IMR-90 (cell line): Measurements from ENCODE around the gene DPH2. TPM values are rescaled to one million over a fixed set of nuclear protein-coding genes. Genes with fewer than 3 reads are reported as not detected.
A peak's percentile ranks its signal among the peaks of the same experiment; 100 is the strongest.

Source experiments
- ATAC-seq: fragments of 200-7000 bp; cut with Tn5 transposase; 2 replicates; pipeline ENCODE4 v1.9.1; 2020; ENCODE audit warnings: low read depth, mild to moderate bottlenecking, moderate library complexity
- BruUV-seq: library from RNA; stranded (reverse); fragments of 400-500 nt; replicated peaks from 2 replicates; lab custom pipeline; 2021; lab: Mats Ljungman, UMichigan
- CTCF ChIA-PET: fragments of 300-600 bp; formaldehyde crosslinking; extraction: SDS; loops from one replicate; lab custom pipeline; 2021; ENCODE audit warnings: antibody characterized with exemption; lab: Yijun Ruan, JAX
- POLR2A ChIA-PET: fragments of 300-600 bp; sonication (Branson Sonifier 250); formaldehyde crosslinking; loops from one replicate; lab custom pipeline; 2022; ENCODE audit warnings: antibody characterized with exemption; ENCODE audit not compliant: unreplicated experiment; lab: Charles Lee
- DNase-seq: peaks from one replicate; pipeline ENCODE4 v3.0.0; 2013
- H2AFZ ChIP-seq: replicated peaks from 2 replicates; pipeline ENCODE3; 2013; ENCODE audit warnings: low read length, mild to moderate bottlenecking; ENCODE audit not compliant: poor library complexity
- H2AK5ac ChIP-seq: 2 replicates; pipeline ENCODE4 v1.6.1; 2013; ENCODE audit warnings: low read depth, low read length, inconsistent platforms
- H2AK9ac ChIP-seq: replicated peaks from 2 replicates; pipeline ENCODE3; 2013; ENCODE audit warnings: mild to moderate bottlenecking, low read depth, low read length, moderate library complexity; ENCODE audit not compliant: poor library complexity
- H2BK120ac ChIP-seq: 2 replicates; pipeline ENCODE4 v1.6.1; 2013; ENCODE audit warnings: low read depth, low read length, inconsistent platforms
- H2BK15ac ChIP-seq: 3 replicates; pipeline ENCODE4 v1.6.1; 2013; ENCODE audit warnings: low read depth, low read length, inconsistent platforms
- H2BK20ac ChIP-seq: 2 replicates; pipeline ENCODE4 v1.6.1; 2013; ENCODE audit warnings: low read depth, mild to moderate bottlenecking, inconsistent platforms, low read length, moderate library complexity
- H2BK5ac ChIP-seq: 2 replicates; pipeline ENCODE4 v1.6.1; 2013; ENCODE audit warnings: mild to moderate bottlenecking, low read depth, low read length, inconsistent platforms; ENCODE audit not compliant: poor library complexity, severe bottlenecking
- H3K14ac ChIP-seq: replicated peaks from 2 replicates; pipeline ENCODE4 v1.6.1; 2013; ENCODE audit warnings: low read depth, low read length, inconsistent platforms
- H3K18ac ChIP-seq: 2 replicates; pipeline ENCODE4 v1.6.1; 2013; ENCODE audit warnings: low read depth, low read length, control low read depth
- H3K23ac ChIP-seq: 2 replicates; pipeline ENCODE4 v1.6.1; 2013; ENCODE audit warnings: low read depth, low read length, inconsistent platforms
- H3K27ac ChIP-seq: 2 replicates; pipeline ENCODE4 v1.5.1; 2013; ENCODE audit warnings: mild to moderate bottlenecking, control low read depth, low read length; ENCODE audit not compliant: insufficient read depth
- H3K27me3 ChIP-seq: 2 replicates; pipeline ENCODE4 v1.6.1; 2013; ENCODE audit warnings: low read length; ENCODE audit not compliant: control insufficient read depth, insufficient read depth
- H3K36me3 ChIP-seq: 2 replicates; pipeline ENCODE4 v1.6.1; 2013; ENCODE audit warnings: low read length, mixed read lengths; ENCODE audit not compliant: control insufficient read depth, insufficient read depth
- H3K4ac ChIP-seq: 2 replicates; pipeline ENCODE4 v1.6.1; 2013; ENCODE audit warnings: low read depth, low read length, inconsistent platforms
- H3K4me1 ChIP-seq: 2 replicates; pipeline ENCODE4 v1.6.1; 2013; ENCODE audit warnings: low read length, mixed read lengths; ENCODE audit not compliant: control insufficient read depth, insufficient read depth
- H3K4me2 ChIP-seq: 2 replicates; pipeline ENCODE4 v1.6.1; 2013; ENCODE audit warnings: low read depth, mild to moderate bottlenecking, control low read depth, low read length, moderate library complexity
- H3K4me3 ChIP-seq: 2 replicates; pipeline ENCODE4 v1.5.1; 2013; ENCODE audit warnings: low read depth, mild to moderate bottlenecking, control low read depth, low read length, moderate library complexity; ENCODE audit not compliant: insufficient read depth
- H3K56ac ChIP-seq: 2 replicates; pipeline ENCODE4 v1.6.1; 2013; ENCODE audit warnings: low read length, inconsistent platforms; ENCODE audit not compliant: insufficient read depth; ENCODE audit errors: extremely low read depth
- H3K79me1 ChIP-seq, 2 experiments: 2 replicates each; pipeline ENCODE4 v1.6.1; 2013; ENCODE audit warnings: low read length in 2 of 2, inconsistent platforms in 1 of 2, low read depth in 1 of 2
- H3K9ac ChIP-seq: 2 replicates; pipeline ENCODE4 v1.6.1; 2013; ENCODE audit warnings: low read depth, low read length, control low read depth
- H3K9me1 ChIP-seq: 2 replicates; pipeline ENCODE4 v1.6.1; 2013; ENCODE audit warnings: low read length, inconsistent platforms; ENCODE audit not compliant: insufficient read depth
- H3K9me3 ChIP-seq: 2 replicates; pipeline ENCODE4 v1.6.1; 2013; ENCODE audit warnings: low read length; ENCODE audit not compliant: control insufficient read depth, insufficient read depth
- H4K20me1 ChIP-seq: 2 replicates; pipeline ENCODE4 v1.6.1; 2013; ENCODE audit warnings: low read length, inconsistent platforms; ENCODE audit not compliant: insufficient read depth
- H4K5ac ChIP-seq: 2 replicates; pipeline ENCODE4 v1.6.1; 2013; ENCODE audit warnings: mild to moderate bottlenecking, low read depth, low read length, control low read depth
- H4K8ac ChIP-seq, 2 experiments: 2 replicates each; pipeline ENCODE4 v1.6.1; 2013; ENCODE audit warnings: low read depth in 2 of 2, low read length in 2 of 2, control low read depth in 1 of 2, inconsistent platforms in 1 of 2
- H4K91ac ChIP-seq: 2 replicates; pipeline ENCODE4 v1.6.1; 2013; ENCODE audit warnings: low read depth, low read length, inconsistent platforms; ENCODE audit not compliant: insufficient read depth
- BHLHE40 ChIP-seq: fragments of 150-350 bp; IDR thresholded peaks from 2 replicates; pipeline ENCODE4 v1.6.1; 2016; ENCODE audit warnings: mild to moderate bottlenecking, low read depth, low read length
- CEBPB ChIP-seq: IDR thresholded peaks from 2 replicates; pipeline ENCODE4 v1.6.1; 2012; ENCODE audit warnings: low read depth, low read length, improper control_type of control experiment
- CTCF ChIP-seq: conservative IDR thresholded peaks from 2 replicates; pipeline ENCODE4 v1.5.1; 2012; ENCODE audit warnings: mild to moderate bottlenecking, low read depth, low read length, improper control_type of control experiment
- SMC3 ChIP-seq: fragments of 150-350 bp; IDR thresholded peaks from 2 replicates; pipeline ENCODE4 v1.6.1; 2016; ENCODE audit warnings: low read depth, mild to moderate bottlenecking, antibody characterized with exemption, low read length, moderate library complexity
- WGBS, 2 experiments: methylation state at CpG; one replicate each; pipeline versions ENCODE4 v1.1.5 to v1.1.7; 2013; ENCODE audit warnings: missing lambda C conversion rate in 2 of 2; ENCODE audit not compliant: insufficient read length in 1 of 2; ENCODE audit errors: extremely low coverage in 2 of 2; 5-methylcytosine and 5-hydroxymethylcytosine counted together
- dilution Hi-C: fragments of 300-500 bp; cut with HindIII; formaldehyde crosslinking; loops from one replicate; pipeline ENCODE4 v1.14.3; 2018; ENCODE audit warnings: low sequenced_read_pairs; ENCODE audit not compliant: unreplicated experiment
- in situ Hi-C: fragments of 300-500 bp; cut with MboI; formaldehyde crosslinking; loops from 3 replicates; pipeline ENCODE4 v1.14.3; 2019; ENCODE audit warnings: low sequenced_read_pairs, inconsistent platforms, mixed read lengths
- intact Hi-C: fragments of 100-400 bp; cut with micrococcal nuclease; formaldehyde crosslinking; loops from 2 replicates; pipeline ENCODE4 v1.10.0; 2022
- polyA plus RNA-seq, 3 experiments: library from polyadenylated mRNA; depleted of rRNA; stranded (reverse); fragments of >200 nt; gene quantifications; 2 replicates each; pipeline ENCODE4 v1.2.3, GENCODE V29; 2012; ENCODE audit warnings: low replicate concordance in 1 of 3
- total RNA-seq: library from RNA; depleted of rRNA; stranded (reverse); fragments of >200 nt; gene quantifications from 2 replicates; pipeline ENCODE4 v1.2.3, GENCODE V29; 2012

DPH2 gene
- total and polyA plus RNA-seq, 2 of the 4 experiments (the other 2 are of a cell fraction) = 21.0 to 32.2 TPM

- Histone ChIP-seq H3K4ac (peak overlapping the region; percentile 95), H4K8ac (peak overlapping the region; percentile 65 to 79), H3K4me2 (peak overlapping the region; percentile 96), H3K27me3 (no peaks in the 10 kb centered on the region), H2BK120ac (peak overlapping the region; percentile 20; the same call in 1 of the 2 replicates), H3K9ac (peak overlapping the region; percentile 75), H3K23ac (peak overlapping the region; percentile 81), H3K36me3 (peaks cover 47% of the 10 kb centered on the region), H2BK15ac (peak overlapping the region; percentile 69; the same call in 1 of the 3 replicates), H2BK20ac (no peak overlapping the region), H3K27ac (peak overlapping the region; percentile 86), H3K9me1 (peaks cover 41% of the 10 kb centered on the region), H4K5ac (no peak overlapping the region), H3K18ac (no peak overlapping the region), H3K4me3 (peak overlapping the region; percentile 72), H4K91ac (peak overlapping the region; percentile 90), H3K4me1 (peaks cover 21% of the 10 kb centered on the region), H2AK5ac (peak overlapping the region; percentile 76), H3K56ac (0 out of 2 replicates have a peak overlapping the region, but pooled peaks have one; percentile 39), H2AK9ac (peak overlapping the region; percentile 100), H3K9me3 (no peaks in the 10 kb centered on the region), H2AFZ (peak overlapping the region; percentile 91), H3K79me1 (peaks cover 47 to 83% of the 10 kb centered on the region in 2 experiments; a peak in 3 of 4 replicates), H4K20me1 (peaks cover 55% of the 10 kb centered on the region), H3K14ac (peak overlapping the region; percentile 88), H2BK5ac (peak overlapping the region; percentile 69)
- DNase-seq = peak; percentile 56
- no TSS peak for BruUV-seq
- in situ Hi-C loops (no loop called here), intact Hi-C loops (no loop called here), dilution Hi-C loops (no loop called here)
- peak; percentile 2 for ATAC-seq
- TF ChIP-seq SMC3 (no peak), CEBPB (peak; percentile 97), CTCF (no peak), BHLHE40 (0 out of 2 replicates have a peak, but pooled peaks have one; percentile 10)
- ChIA-PET CTCF (no interaction called here), POLR2A (no interaction called here)
- 60% methylated on average over 1 of the region's 13 CpGs; no CpG with 5 or more reads in 1 of the 2 experiments for WGBS, 2 experiments
These were observed 10.7 kb downstream of the DPH2 start for GRCh38 chr1:43980255-43981134.
